T-cell (primary cell): ENCODE results near the gene KRTAP10-12. TPM values are rescaled to one million over a fixed set of nuclear protein-coding genes. Genes with fewer than 3 reads are reported as not detected.
"Not testable (repeated sequence)": the region's sequence is repeated elsewhere in the genome, so short reads cannot be mapped to it uniquely, and the experiment has no call there.

ENCODE experiments used
- ATAC-seq, 4 experiments: fragments of 200-7000 bp in 3 of 4; fragments of 150-1000 bp in 1 of 4; cut with Tn5 transposase; replicated peaks in 1 of 4; 1 replicate in 3 of 4; 2 replicates in 1 of 4; pipeline ENCODE4 v1.10.0; 2021; ENCODE audit warnings: moderate library complexity in 3 of 4, mild to moderate bottlenecking in 2 of 4, moderate number of reproducible peaks in 1 of 4
- CTCF ChIA-PET, 2 donors: fragments of 300-600 bp; sonication (Branson Sonifier 250); formaldehyde crosslinking; loops; one replicate each; lab custom pipeline; 2022; ENCODE audit warnings: antibody characterized with exemption in 2 of 2; lab: Charles Lee
- POLR2A ChIA-PET, 2 donors: fragments of 300-600 bp; sonication (Branson Sonifier 250); formaldehyde crosslinking; loops; one replicate each; lab custom pipeline; 2022; ENCODE audit warnings: antibody characterized with exemption in 2 of 2; lab: Charles Lee
- DNase-seq, 35 experiments: peaks; one replicate each; pipeline versions ENCODE4 v3.0.0 to v3.0.0-alpha.2; 2013 to 2023
- H3K27ac ChIP-seq: one replicate; pipeline ENCODE4 v1.5.1; 2013; ENCODE audit warnings: low read length
- H3K27me3 ChIP-seq, 2 experiments: replicated peaks in 1 of 2; 1 replicate in 1 of 2; 2 replicates in 1 of 2; pipeline versions ENCODE4 v1.6.1 to v1.7.0; 2013; ENCODE audit warnings: low read length in 1 of 2, mixed read lengths in 1 of 2; ENCODE audit not compliant: control insufficient read depth in 2 of 2, insufficient read depth in 2 of 2; ENCODE audit errors: extremely low read depth in 1 of 2
- H3K36me3 ChIP-seq, 2 donors: 1 replicate in 1 of 2; 2 replicates in 1 of 2; pipeline versions ENCODE4 v1.6.1 to v1.7.0; 2013; ENCODE audit warnings: low read length in 1 of 2; ENCODE audit not compliant: control insufficient read depth in 2 of 2, insufficient read depth in 1 of 2; ENCODE audit errors: extremely low read depth in 1 of 2
- H3K4me1 ChIP-seq, 2 experiments: 1 replicate in 1 of 2; 2 replicates in 1 of 2; pipeline versions ENCODE4 v1.6.1 to v1.7.0; 2013; ENCODE audit warnings: low read length in 2 of 2, mixed read lengths in 1 of 2; ENCODE audit not compliant: insufficient read depth in 2 of 2, control insufficient read depth in 1 of 2; ENCODE audit errors: extremely low read depth in 1 of 2
- H3K4me3 ChIP-seq, 2 donors: 1 replicate in 1 of 2; 2 replicates in 1 of 2; pipeline versions ENCODE4 v1.5.1 to v1.7.0; 2013; ENCODE audit warnings: mild to moderate bottlenecking in 2 of 2, low read length in 1 of 2, moderate library complexity in 1 of 2; ENCODE audit not compliant: control insufficient read depth in 1 of 2; ENCODE audit errors: extremely low read depth in 1 of 2
- H3K9me3 ChIP-seq: 2 replicates; pipeline ENCODE4 v1.7.0; 2013
- H3K27ac Mint-ChIP-seq, 2 donors: one replicate each; pipeline ENCODE4 v1.8.0; 2020 to 2021; ENCODE audit warnings: mild to moderate bottlenecking in 2 of 2, mixed read lengths in 2 of 2
- H3K27me3 Mint-ChIP-seq, 2 donors: one replicate each; pipeline ENCODE4 v1.8.0; 2021 to 2022; ENCODE audit warnings: mixed read lengths in 2 of 2
- H3K36me3 Mint-ChIP-seq: one replicate; pipeline ENCODE4 v1.8.0; 2021; ENCODE audit warnings: mixed read lengths
- H3K4me1 Mint-ChIP-seq, 3 donors: one replicate each; pipeline ENCODE4 v1.8.0; 2020 to 2022; ENCODE audit warnings: mixed read lengths in 3 of 3, mild to moderate bottlenecking in 1 of 3
- H3K4me3 Mint-ChIP-seq, 3 donors: one replicate each; pipeline ENCODE4 v1.8.0; 2020 to 2022; ENCODE audit warnings: mild to moderate bottlenecking in 3 of 3, mixed read lengths in 3 of 3, moderate library complexity in 3 of 3
- H3K9me3 Mint-ChIP-seq, 3 donors: one replicate each; pipeline ENCODE4 v1.8.0; 2020 to 2022; ENCODE audit warnings: mixed read lengths in 3 of 3
- WGBS: methylation state at CpG from one replicate; pipeline ENCODE4 v1.1.5; 2013; ENCODE audit warnings: missing lambda C conversion rate; ENCODE audit not compliant: insufficient coverage; 5-methylcytosine and 5-hydroxymethylcytosine counted together
- total RNA-seq, 35 experiments: library from RNA in 6 of 35; stranded (reverse) in 6 of 35; fragments of 120-200 nt in 1 of 35; gene quantifications; one replicate each; pipeline versions ENCODE4 v1.2.1 to v1.2.4 and lab custom pipeline; 2013 to 2026

KRTAP10-12 gene
- total RNA-seq, 5 donors from 2014 or later (not counting 1 experiment from before 2014, with no cell fraction given): not detected

DNA sequence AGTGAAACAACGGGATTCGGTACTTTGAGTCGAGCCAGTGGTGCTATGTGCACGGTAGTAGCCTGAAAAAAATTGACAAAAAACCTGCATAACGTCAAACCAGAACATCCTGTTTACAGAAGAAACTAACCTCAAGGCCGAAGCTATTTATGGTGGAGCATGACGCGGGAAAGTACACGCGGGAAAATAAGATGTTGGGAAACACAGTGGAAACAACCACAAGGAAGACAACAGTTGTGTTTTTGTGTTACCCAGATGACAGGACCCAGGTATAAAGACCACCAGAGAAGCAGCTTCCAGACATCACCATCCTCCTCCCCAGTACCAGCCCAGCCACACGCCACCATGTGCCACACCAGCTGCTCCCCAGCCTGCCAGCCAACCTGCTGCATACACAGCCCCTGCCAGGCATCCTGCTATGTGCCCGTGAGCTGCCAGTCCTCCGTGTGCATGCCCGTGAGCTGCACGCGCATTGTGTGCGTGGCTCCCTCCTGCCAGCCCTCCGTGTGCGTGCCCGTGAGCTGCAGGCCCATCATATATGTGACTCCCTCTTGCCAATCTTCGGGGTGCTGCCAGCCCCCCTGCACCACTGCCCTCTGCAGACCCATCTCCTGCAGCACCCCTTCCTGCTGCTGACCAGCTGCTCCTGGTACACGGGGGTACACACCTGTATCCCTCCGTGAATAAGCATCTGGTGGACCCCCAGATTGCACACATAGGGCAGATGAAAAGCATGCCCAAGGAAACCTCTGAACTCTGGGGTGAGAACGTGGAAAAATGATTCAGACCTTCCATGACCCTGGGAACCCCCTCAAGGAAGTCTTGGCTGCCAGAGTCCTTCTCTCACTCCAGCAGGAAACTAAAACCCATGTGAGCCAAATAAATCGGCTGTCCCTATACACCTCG lies 39.1 kb upstream of the KRTAP10-12 start, which contains the start of gene KRTAP12-3:
TSS of gene KRTAP12-3 (plus strand) at position 298 of the 906 bp plus-strand sequence. CDS start at position 346, 48 bp downstream.
- no peak within 1 kb of the TSS for H3K4me3 ChIP-seq
- POLR2A ChIA-PET: interaction anchor here in 1 of 2 donors (0.7 to 1.1 kb wide), 2 partner anchors 33 to 39 kb away, joined by 3 to 4 read pairs; no protein-coding TSS in a partner anchor
- ATAC-seq (peak; percentile 66 to 76 (median 73)), DNase-seq (peak; percentile 33 to 89 (median 71))
- 43% methylated on average over 17 of the region's 26 CpGs for WGBS
- Mint-ChIP-seq H3K27me3 (no peaks in the 10 kb centered on the region), H3K36me3 (peaks cover 18% of the 10 kb centered on the region), H3K9me3 (peaks cover 12 to 28% (median 18%) of the 10 kb centered on the region in 3 donors), H3K4me3 (peak within 1 kb of the TSS; percentile 58 to 72 (median 60)), H3K27ac (peak within 1 kb of the TSS; percentile 89 to 98), H3K4me1 (peaks cover 60 to 73% (median 68%) of the 10 kb centered on the region in 3 donors)
- H3K27ac ChIP-seq: peak within 1 kb of the TSS; percentile 93
- H3K4me1 ChIP-seq: peaks cover 0 to 62% of the 10 kb centered on the region in 2 experiments
- CTCF ChIA-PET: interaction anchor here in 1 of 2 donors (0.6 to 1.3 kb wide), 7 partner anchors 15 to 143 kb away, joined by 3 to 10 read pairs (median 4); partner anchors contain the start of gene UBE2G2
- H3K27me3 ChIP-seq: no peaks in the 10 kb centered on the region
- H3K36me3 ChIP-seq: no peaks in the 10 kb centered on the region
- H3K9me3 ChIP-seq: no peaks in the 10 kb centered on the region

DNA sequence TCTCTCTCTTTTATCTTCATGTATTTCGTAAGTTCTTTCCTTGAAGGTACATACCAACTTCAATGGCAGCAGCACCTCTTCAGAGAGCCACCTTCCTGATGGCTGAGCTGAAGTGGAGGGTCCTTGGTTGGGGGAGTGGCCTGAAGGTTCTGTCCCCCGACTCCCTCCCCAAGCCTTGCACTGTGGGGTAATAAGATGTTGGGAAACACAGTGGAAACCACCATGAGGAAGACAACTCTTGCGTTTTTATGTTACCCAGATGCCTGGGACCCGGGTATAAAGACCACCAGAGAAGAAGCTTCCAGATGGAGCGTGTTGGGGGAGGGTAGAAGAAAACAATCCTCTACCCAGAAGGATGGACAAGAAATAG lies 38.4 kb upstream of the KRTAP10-12 start:
- POLR2A ChIA-PET: interaction anchor here (0.6 to 1.1 kb wide), 2 partner anchors 40 to 315 kb away, joined by 4 to 9 read pairs; no protein-coding TSS in a partner anchor
- Histone ChIP-seq H3K27ac (peak overlapping the region; percentile 93), H3K27me3 (no peaks in the 10 kb centered on the region), H3K9me3 (no peaks in the 10 kb centered on the region), H3K4me3 (no peak overlapping the region), H3K36me3 (no peaks in the 10 kb centered on the region), H3K4me1 (peaks cover 0 to 59% of the 10 kb centered on the region in 2 experiments)
- ATAC-seq (no peak), DNase-seq (no peak)
- Mint-ChIP-seq H3K9me3 (peaks cover 12 to 33% (median 18%) of the 10 kb centered on the region in 3 donors), H3K4me1 (peaks cover 59 to 68% (median 64%) of the 10 kb centered on the region in 3 donors), H3K27ac (peak overlapping the region; percentile 89 to 98), H3K27me3 (no peaks in the 10 kb centered on the region), H3K4me3 (peak overlapping the region; percentile 58 to 72 (median 60)), H3K36me3 (peaks cover 18% of the 10 kb centered on the region)
- CTCF ChIA-PET: interaction anchor here in 1 of 2 donors (0.6 kb wide), 1 partner anchor 136 kb away, joined by 4 read pairs; no protein-coding TSS in a partner anchor
- no CpG with 5 or more reads among the region's 5 CpGs for WGBS

DNA sequence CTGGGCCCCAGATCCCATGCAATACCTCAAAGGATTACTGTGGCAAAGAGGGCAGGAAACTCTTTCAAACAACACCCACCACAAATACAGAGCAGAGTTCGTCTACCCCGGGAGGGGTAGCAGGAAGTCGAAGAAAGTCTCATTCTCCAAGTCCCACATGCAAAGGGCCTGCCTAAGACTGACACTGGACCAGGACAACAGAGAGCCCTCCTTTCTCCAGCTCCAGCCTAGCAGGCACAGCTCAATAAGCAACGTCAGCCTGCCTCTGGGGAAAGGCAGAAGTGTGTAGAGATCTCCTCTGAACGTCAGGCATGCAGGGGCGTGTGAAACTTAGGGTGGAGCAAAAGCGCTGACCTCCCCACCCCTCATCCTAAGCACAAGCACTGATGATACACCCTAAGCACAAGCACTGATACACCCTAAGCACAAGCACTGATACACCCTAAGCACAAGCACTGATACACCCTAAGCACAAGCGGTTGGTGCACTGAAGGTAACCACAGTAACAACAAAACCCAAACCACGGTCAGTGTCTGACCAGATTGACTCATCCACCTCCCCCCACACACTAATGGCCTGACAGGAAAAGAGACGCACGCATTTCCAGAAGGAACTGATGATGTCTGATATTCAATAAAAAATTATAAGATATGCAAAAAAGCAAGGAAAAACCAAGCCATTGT lies 37.9 kb upstream of the KRTAP10-12 start:
- no peak overlapping the region for H3K4me3 ChIP-seq
- ChIA-PET POLR2A (interaction anchor here in 1 of 2 donors (0.6 kb wide), 1 partner anchor 315 kb away, joined by 9 read pairs; no protein-coding TSS in a partner anchor), CTCF (no interaction called here)
- peak overlapping the region; percentile 93 for H3K27ac ChIP-seq
- peak in 3 of 4 experiments; percentile 40 to 50 (median 42) for ATAC-seq
- Mint-ChIP-seq H3K4me1 (peaks cover 54 to 63% (median 59%) of the 10 kb centered on the region in 3 donors), H3K27me3 (no peaks in the 10 kb centered on the region), H3K9me3 (peaks cover 14 to 38% (median 18%) of the 10 kb centered on the region in 3 donors), H3K27ac (peak overlapping the region; percentile 89 to 98), H3K4me3 (peak overlapping the region; percentile 4 to 72 (median 5)), H3K36me3 (peaks cover 18% of the 10 kb centered on the region)
- no peaks in the 10 kb centered on the region for H3K36me3 ChIP-seq
- no peaks in the 10 kb centered on the region for H3K27me3 ChIP-seq
- DNase-seq: peak in 24 of 35 experiments; percentile 13 to 61 (median 27)
- H3K4me1 ChIP-seq: peaks cover 0 to 54% of the 10 kb centered on the region in 2 experiments
- WGBS: 20% methylated on average over 1 of the region's 11 CpGs
- H3K9me3 ChIP-seq: no peaks in the 10 kb centered on the region

DNA sequence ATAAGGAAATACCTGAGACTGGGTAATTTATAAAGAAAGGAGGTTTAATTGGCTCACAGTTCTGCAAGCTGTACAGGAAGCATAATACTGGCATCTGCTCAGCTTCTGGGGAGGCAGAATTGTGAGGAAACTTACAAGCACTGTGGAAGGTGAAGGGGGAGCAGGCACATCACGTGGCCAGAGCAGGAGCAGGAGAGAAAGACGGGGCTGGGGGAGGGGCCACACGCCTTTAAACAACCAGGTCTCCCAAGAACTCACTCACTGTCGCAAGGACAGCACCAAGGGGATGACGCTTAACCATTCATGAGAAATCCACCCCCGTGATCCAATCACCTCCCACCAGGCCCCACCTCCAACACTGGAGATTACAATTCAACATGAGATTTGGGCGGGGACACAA lies 35.4 kb upstream of the KRTAP10-12 start:
- WGBS: no CpG with 5 or more reads among the region's 7 CpGs
- H3K9me3 ChIP-seq, POLR2A ChIA-PET, H3K27me3 Mint-ChIP-seq, H3K27ac ChIP-seq, H3K36me3 ChIP-seq, ATAC-seq, H3K4me3 Mint-ChIP-seq, H3K4me3 ChIP-seq, DNase-seq, H3K27me3 ChIP-seq, CTCF ChIA-PET: not testable (repeated sequence)
- H3K4me1 ChIP-seq: peaks cover 0 to 31% of the 10 kb centered on the region in 2 experiments
- peaks cover 9 to 32% (median 13%) of the 10 kb centered on the region in 3 donors for H3K9me3 Mint-ChIP-seq
- peaks cover 37 to 40% (median 38%) of the 10 kb centered on the region in 3 donors for H3K4me1 Mint-ChIP-seq
- H3K36me3 Mint-ChIP-seq: peaks cover 13% of the 10 kb centered on the region
- H3K27ac Mint-ChIP-seq: peak overlapping the region in 1 of 2 donors; percentile 67

DNA sequence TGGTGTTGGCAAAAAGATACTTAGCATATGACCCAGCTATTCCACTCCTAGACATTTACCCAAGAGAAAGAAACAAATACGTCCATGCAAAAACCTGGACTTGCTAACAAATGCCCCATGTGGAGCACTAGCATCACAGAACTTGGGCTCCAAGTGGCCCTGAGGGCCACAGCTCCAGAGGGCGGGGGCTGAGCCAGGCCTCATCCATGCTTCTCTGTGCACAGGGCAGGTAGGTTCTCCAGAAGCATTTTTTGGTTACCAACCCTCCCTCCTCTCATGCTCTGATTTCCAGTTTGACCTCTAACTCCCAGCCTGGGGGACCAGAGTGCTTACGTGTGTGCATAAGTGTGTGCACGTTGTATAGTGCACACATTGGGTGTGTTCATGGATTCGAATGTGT lies 32.3 kb upstream of the KRTAP10-12 start:
- Mint-ChIP-seq H3K27me3 (peaks cover 0 to 5% of the 10 kb centered on the region in 2 donors), H3K4me3 (no peak overlapping the region), H3K36me3 (peaks cover 11% of the 10 kb centered on the region), H3K4me1 (peaks cover 5 to 8% (median 6%) of the 10 kb centered on the region in 3 donors), H3K9me3 (peaks cover 7 to 33% (median 11%) of the 10 kb centered on the region in 3 donors), H3K27ac (no peak overlapping the region)
- Histone ChIP-seq H3K27me3 (no peaks in the 10 kb centered on the region), H3K36me3 (no peaks in the 10 kb centered on the region), H3K4me1 (peaks cover 0 to under 1% of the 10 kb centered on the region in 2 experiments), H3K9me3 (no peaks in the 10 kb centered on the region), H3K4me3 (no peak overlapping the region), H3K27ac (no peak overlapping the region)
- DNase-seq (no peak), ATAC-seq (no peak)
- CTCF ChIA-PET: no interaction called here
- POLR2A ChIA-PET: interaction anchor here in 1 of 2 donors (0.6 kb wide), 1 partner anchor 941 kb away, joined by 3 read pairs; no protein-coding TSS in a partner anchor
- WGBS: 85% methylated on average over 2 of the region's 5 CpGs
